Hepatocyte (in vitro differentiated cells): Measurements from ENCODE around the gene SLC29A2. TPM values are rescaled to one million over a fixed set of nuclear protein-coding genes. Genes with fewer than 3 reads are reported as not detected.
A peak's percentile ranks its signal among the peaks of the same experiment; 100 is the strongest.

Source experiments
- DNase-seq: peaks from one replicate; pipeline ENCODE4 v3.0.0-alpha.2; 2016; ENCODE audit warnings: low spot score
- H2AFZ ChIP-seq: fragments of 200-600 bp; sonication (generic); 2 replicates; pipeline ENCODE4 v1.6.0; 2016; ENCODE audit warnings: antibody characterized with exemption, mild to moderate bottlenecking
- H3K27ac ChIP-seq: fragments of 200-600 bp; sonication (generic); 2 replicates; pipeline ENCODE4 v1.5.1; 2016; ENCODE audit warnings: mild to moderate bottlenecking
- H3K27me3 ChIP-seq: fragments of 200-600 bp; sonication (generic); 2 replicates; pipeline ENCODE4 v1.6.1; 2016
- H3K36me3 ChIP-seq: fragments of 200-600 bp; sonication (generic); replicated peaks from 2 replicates; pipeline ENCODE4 v1.5.1; 2016; ENCODE audit warnings: low read depth; ENCODE audit not compliant: insufficient read depth
- H3K4me1 ChIP-seq: fragments of 200-600 bp; sonication (generic); 2 replicates; pipeline ENCODE4 v1.5.1; 2016; ENCODE audit warnings: mild to moderate bottlenecking, moderate library complexity; ENCODE audit not compliant: insufficient read depth
- H3K4me2 ChIP-seq: fragments of 200-600 bp; sonication (generic); 2 replicates; pipeline ENCODE4 v1.6.0; 2016
- H3K4me3 ChIP-seq: fragments of 200-600 bp; sonication (generic); 2 replicates; pipeline ENCODE4 v1.5.1; 2016; ENCODE audit warnings: mild to moderate bottlenecking
- H3K79me2 ChIP-seq: fragments of 200-600 bp; sonication (generic); 2 replicates; pipeline ENCODE4 v1.6.0; 2017; ENCODE audit warnings: mild to moderate bottlenecking
- H3K9me2 ChIP-seq: fragments of 200-600 bp; sonication (generic); replicated peaks from 2 replicates; pipeline ENCODE4 v1.6.0; 2017; ENCODE audit warnings: mild to moderate bottlenecking; ENCODE audit not compliant: insufficient read depth
- H3K9me3 ChIP-seq: fragments of 200-600 bp; sonication (generic); 2 replicates; pipeline ENCODE4 v1.5.1; 2016; ENCODE audit warnings: low read depth, mild to moderate bottlenecking
- H4K20me1 ChIP-seq: fragments of 200-600 bp; sonication (generic); 2 replicates; pipeline ENCODE4 v1.6.0; 2016; ENCODE audit warnings: mild to moderate bottlenecking; ENCODE audit not compliant: insufficient read depth, poor library complexity, severe bottlenecking
- CTCF ChIP-seq: fragments of 200-600 bp; sonication (generic); IDR thresholded peaks from 2 replicates; pipeline ENCODE4 v1.5.1; 2016; ENCODE audit warnings: antibody characterized with exemption, mild to moderate bottlenecking; ENCODE audit not compliant: poor library complexity
- EZH2 ChIP-seq: fragments of 200-600 bp; sonication (generic); IDR thresholded peaks from 2 replicates; pipeline ENCODE4 v1.6.1; 2016; ENCODE audit warnings: antibody characterized with exemption, mild to moderate bottlenecking, borderline replicate concordance
- EZH2phosphoT487 ChIP-seq: fragments of 200-600 bp; sonication (generic); IDR thresholded peaks from one replicate; pipeline ENCODE4 v1.6.1; 2018; ENCODE audit warnings: antibody characterized with exemption, mild to moderate bottlenecking, low read depth, moderate library complexity; ENCODE audit not compliant: unreplicated experiment, severe bottlenecking
- WGBS: methylation state at CpG from one replicate; pipeline ENCODE4 v1.1.6; 2016; ENCODE audit warnings: low lambda C conversion rate; ENCODE audit errors: missing lambda C conversion rate; 5-methylcytosine and 5-hydroxymethylcytosine counted together
- polyA plus RNA-seq: library from polyadenylated mRNA; unstranded; fragments of >200 nt; fragmentation: Nextera tagmentation; extraction: Ambion mirVana; gene quantifications from 2 replicates; pipeline ENCODE4 v1.2.1, GENCODE V29; 2016
- total RNA-seq: library from RNA; depleted of rRNA; stranded (reverse); fragments of >200 nt; gene quantifications from 2 replicates; pipeline ENCODE4 v1.2.3, GENCODE V29; 2014

SLC29A2 gene
- total and polyA plus RNA-seq, 2 experiments from 2014 or later, result 11.3 to 20.2 TPM

DNA sequence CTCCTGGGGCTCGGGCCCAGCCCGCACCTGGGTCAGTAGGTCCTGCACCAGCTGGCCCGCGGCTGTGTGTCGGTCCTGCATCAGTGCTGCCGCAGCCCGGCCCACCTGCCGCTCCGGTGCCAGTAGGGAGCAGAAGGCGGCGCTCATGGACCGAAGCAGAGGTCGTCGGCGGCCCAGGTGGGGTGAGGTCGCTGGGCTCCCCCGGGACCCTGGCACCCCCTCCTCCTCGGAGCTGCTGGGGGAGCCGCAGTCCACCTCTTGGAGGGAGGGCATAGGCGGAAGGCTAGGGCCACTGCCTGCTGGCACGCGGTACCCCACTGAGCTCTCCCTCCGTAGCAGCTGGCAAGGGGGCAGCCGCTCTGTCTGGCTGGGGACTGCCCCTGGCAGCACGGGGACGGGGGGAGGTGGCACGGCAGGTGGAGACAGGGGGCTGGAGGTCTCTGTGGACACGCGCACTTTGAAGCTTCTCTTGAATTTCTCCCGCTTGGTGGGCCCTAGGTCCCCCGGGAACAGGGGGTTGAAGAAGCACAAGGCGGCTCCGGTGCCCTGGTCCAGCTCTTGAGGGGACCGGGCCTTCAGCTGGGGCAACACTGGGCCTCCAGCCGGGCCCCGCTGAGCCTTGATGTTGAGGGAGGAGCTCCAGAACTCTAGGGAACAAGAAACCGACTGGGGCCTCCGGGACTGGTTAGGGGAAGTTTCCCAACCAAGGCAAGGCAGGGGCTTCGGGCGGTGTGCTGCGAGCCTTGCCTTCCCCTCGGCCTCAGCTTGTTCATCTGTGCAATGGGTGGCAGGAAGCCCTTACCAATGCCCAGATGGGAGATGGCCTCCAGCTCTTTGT is 36.7 kb downstream of the SLC29A2 start:
- peaks cover 7% of the 10 kb centered on the region for H3K79me2 ChIP-seq

GRCh38 chr11:66333896-66334604 is 37.5 kb downstream of the SLC29A2 start:
- H4K20me1 ChIP-seq, result no peaks in the 10 kb centered on the region
- TF ChIP-seq CTCF (no peak), EZH2phosphoT487 (no peak), EZH2 (no peak)
- H3K79me2 ChIP-seq, result peaks cover 7% of the 10 kb centered on the region
- no peak overlapping the region for H2AFZ ChIP-seq
- H3K9me2 ChIP-seq, result no peaks in the 10 kb centered on the region
- no peak overlapping the region for H3K27ac ChIP-seq
- no peaks in the 10 kb centered on the region for H3K27me3 ChIP-seq
- no peaks in the 10 kb centered on the region for H3K36me3 ChIP-seq
- no peak for DNase-seq
- 94% methylated on average over 26 of the region's 29 CpGs for WGBS
- no peak overlapping the region for H3K4me3 ChIP-seq
- no peaks in the 10 kb centered on the region for H3K9me3 ChIP-seq
- H3K4me2 ChIP-seq, result no peak overlapping the region
- H3K4me1 ChIP-seq, result peaks cover 19% of the 10 kb centered on the region

More for the DNA sequence above, 36.7 kb downstream of the SLC29A2 start:
- peak overlapping the region; percentile 96 for H3K4me2 ChIP-seq
- no peaks in the 10 kb centered on the region for H4K20me1 ChIP-seq
- H3K36me3 ChIP-seq, result no peaks in the 10 kb centered on the region
- peak; percentile 12 for DNase-seq
- TF ChIP-seq CTCF (no peak), EZH2 (no peak), EZH2phosphoT487 (no peak)
- no peaks in the 10 kb centered on the region for H3K9me3 ChIP-seq
- WGBS, result 86% methylated on average over 41 of the region's 42 CpGs
- H2AFZ ChIP-seq, result no peak overlapping the region
- H3K4me3 ChIP-seq, result no peak overlapping the region
- H3K27me3 ChIP-seq, result no peaks in the 10 kb centered on the region
- peak overlapping the region; percentile 81 for H3K27ac ChIP-seq
- no peaks in the 10 kb centered on the region for H3K9me2 ChIP-seq
- H3K4me1 ChIP-seq, result peaks cover 19% of the 10 kb centered on the region

- Histone ChIP-seq H3K9me3 (no peaks in the 10 kb centered on the region), H2AFZ (no peak overlapping the region), H3K27me3 (no peaks in the 10 kb centered on the region), H3K36me3 (no peaks in the 10 kb centered on the region), H4K20me1 (no peaks in the 10 kb centered on the region), H3K4me2 (no peak overlapping the region), H3K4me1 (peaks cover 26% of the 10 kb centered on the region), H3K4me3 (no peak overlapping the region), H3K79me2 (peaks cover 7% of the 10 kb centered on the region), H3K9me2 (no peaks in the 10 kb centered on the region), H3K27ac (no peak overlapping the region)
- no peak for TF ChIP-seq EZH2phosphoT487
- TF ChIP-seq EZH2, result no peak
- TF ChIP-seq CTCF, result no peak
- no peak for DNase-seq
- 96% methylated on average over 19 of the region's 19 CpGs for WGBS
Measured at GRCh38 chr11:66333220-66333877, 38.2 kb downstream of the SLC29A2 start.
